ENCODE results near the gene SLC26A9.

SLC26A9 gene

GRCh38 chr1:205935869-205936268 is 7.4 kb downstream of the SLC26A9 start:
- Histone ChIP-seq H3K4me1 (ENCODE audit: control insufficient read depth, insufficient read depth, low read length, poor library complexity, severe bottlenecking) (peaks cover 42% of the 10 kb centered on the region), H3K27ac (ENCODE audit: low read depth, low read length, severe bottlenecking) (no peak overlapping the region), H3K36me3 (ENCODE audit: control insufficient read depth, insufficient read depth, low read length) (no peaks in the 10 kb centered on the region), H3K9me3 (ENCODE audit: control insufficient read depth, low read length) (no peaks in the 10 kb centered on the region), H3K4me3 (ENCODE audit: extremely low read depth, insufficient read depth, low read length, poor library complexity, severe bottlenecking) (no peak overlapping the region)
- 83 to 96% methylated on average over 1 to 8 of the region's 8 CpGs for WGBS, 2 experiments (ENCODE audit: insufficient coverage in 2 of 2)

DNA sequence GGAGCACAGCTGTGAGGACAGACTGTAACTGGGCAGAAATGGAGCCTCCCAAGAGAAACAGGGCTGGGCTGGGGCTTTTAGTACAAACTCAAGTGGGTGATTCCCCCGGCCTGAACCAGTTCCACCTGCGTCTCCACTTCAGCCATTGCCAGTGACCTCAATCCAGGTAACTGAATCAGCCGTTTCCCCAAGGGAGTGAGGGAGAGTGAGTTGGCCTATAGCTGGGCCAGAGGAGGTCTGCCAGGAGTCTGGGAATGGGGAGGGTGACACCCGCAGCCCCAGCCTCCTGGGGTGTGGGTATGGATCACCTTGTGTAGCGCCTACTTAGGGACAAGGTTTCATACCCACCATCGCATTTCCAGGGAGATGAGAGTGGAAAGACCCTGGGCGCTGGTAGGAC is 8.5 kb downstream of the SLC26A9 start:
- H3K9me3 ChIP-seq (ENCODE audit: control insufficient read depth, low read length) = no peaks in the 10 kb centered on the region
- no peaks in the 10 kb centered on the region for H3K36me3 ChIP-seq (ENCODE audit: control insufficient read depth, insufficient read depth, low read length)
- H3K27ac ChIP-seq (ENCODE audit: low read depth, low read length, severe bottlenecking) = no peak overlapping the region
- H3K4me1 ChIP-seq (ENCODE audit: control insufficient read depth, insufficient read depth, low read length, poor library complexity, severe bottlenecking) = peaks cover 43% of the 10 kb centered on the region
- 92 to 95% methylated on average over 2 of the region's 7 CpGs for WGBS, 2 experiments (ENCODE audit: insufficient coverage in 2 of 2)
- no peak overlapping the region for H3K4me3 ChIP-seq (ENCODE audit: extremely low read depth, insufficient read depth, low read length, poor library complexity, severe bottlenecking)

DNA sequence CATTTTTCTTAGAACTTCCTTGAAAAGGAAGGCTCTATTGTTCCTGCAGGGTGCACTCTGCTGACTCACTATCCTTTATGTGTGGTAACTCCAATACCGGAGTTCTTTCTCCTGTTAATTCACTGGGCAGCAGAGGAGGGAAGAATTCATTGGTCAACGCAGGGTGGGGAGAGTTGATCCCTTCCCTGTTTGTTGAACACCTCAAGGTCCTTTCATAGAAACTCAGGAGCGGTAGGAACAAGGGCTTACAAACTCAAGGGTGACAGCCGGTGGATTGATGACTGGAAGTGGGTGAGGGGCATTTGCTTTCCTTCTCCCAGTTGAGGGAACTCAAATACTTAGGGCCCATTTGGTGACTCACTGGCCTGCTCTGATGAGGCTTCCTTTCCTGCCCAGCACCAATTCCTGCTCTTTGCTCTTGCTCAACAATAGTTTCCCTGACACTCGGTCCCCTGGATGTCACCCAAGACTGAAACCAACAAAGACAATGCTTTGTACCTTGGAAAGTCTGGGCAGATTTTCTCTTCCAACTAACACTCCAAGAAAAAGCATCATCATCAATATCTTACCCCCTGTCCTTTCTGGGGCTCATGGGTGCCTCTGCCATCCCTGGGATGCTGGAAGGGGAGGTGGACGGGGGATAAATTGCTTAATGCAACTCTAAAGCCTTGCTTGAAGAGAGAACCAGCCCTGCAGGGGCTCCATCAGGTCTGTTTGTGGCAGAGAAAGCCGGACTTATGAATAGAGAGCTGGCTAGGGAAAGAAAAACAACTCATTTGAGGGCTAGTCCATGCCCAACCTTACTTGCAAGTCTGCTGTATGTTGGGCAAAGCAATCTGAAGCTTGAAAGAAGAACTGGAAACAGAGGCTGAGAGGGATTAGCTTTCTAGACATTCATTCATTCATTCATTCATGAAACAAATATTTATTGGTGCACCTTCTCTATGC is 9.3 kb downstream of the SLC26A9 start:
- peaks cover 45% of the 10 kb centered on the region for H3K4me1 ChIP-seq (ENCODE audit: control insufficient read depth, insufficient read depth, low read length, poor library complexity, severe bottlenecking)
- 58 to 67% methylated on average over 5 of the region's 7 CpGs for WGBS, 2 experiments (ENCODE audit: insufficient coverage in 2 of 2)
- peak overlapping the region; percentile 92 for H3K27ac ChIP-seq (ENCODE audit: low read depth, low read length, severe bottlenecking)
- H3K9me3 ChIP-seq (ENCODE audit: control insufficient read depth, low read length) = no peaks in the 10 kb centered on the region
- no peaks in the 10 kb centered on the region for H3K36me3 ChIP-seq (ENCODE audit: control insufficient read depth, insufficient read depth, low read length)
- H3K4me3 ChIP-seq (ENCODE audit: extremely low read depth, insufficient read depth, low read length, poor library complexity, severe bottlenecking) = no peak overlapping the region

DNA sequence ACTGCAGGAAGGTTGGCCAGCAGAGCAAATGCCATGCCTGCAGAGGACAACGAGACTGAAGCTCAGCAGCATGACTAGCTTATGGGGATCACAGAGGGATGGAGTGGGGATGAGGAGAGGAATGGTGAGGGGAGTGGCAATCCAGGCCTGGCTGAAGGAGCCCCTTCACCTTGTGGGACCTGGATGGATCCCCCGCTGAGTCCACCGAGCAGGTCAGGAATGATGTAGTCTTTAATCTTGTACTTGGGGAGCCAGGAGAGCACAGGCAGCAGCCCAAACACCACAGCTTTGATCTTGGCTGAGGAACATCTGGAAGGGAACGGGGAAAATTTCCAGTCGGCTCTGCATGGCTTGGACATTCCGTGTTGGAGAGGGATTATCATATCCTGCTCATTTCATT is 10.5 kb downstream of the SLC26A9 start:
- Histone ChIP-seq H3K9me3 (ENCODE audit: control insufficient read depth, low read length) (no peaks in the 10 kb centered on the region), H3K27ac (ENCODE audit: low read depth, low read length, severe bottlenecking) (no peak overlapping the region)
- 88 to 97% methylated on average over 3 of the region's 6 CpGs for WGBS, 2 experiments (ENCODE audit: insufficient coverage in 2 of 2)

GRCh38 chr1:205930799-205931281 is 12.4 kb downstream of the SLC26A9 start:
- Histone ChIP-seq H3K27ac (ENCODE audit: low read depth, low read length, severe bottlenecking) (no peak overlapping the region), H3K36me3 (ENCODE audit: control insufficient read depth, insufficient read depth, low read length) (no peaks in the 10 kb centered on the region), H3K4me3 (ENCODE audit: extremely low read depth, insufficient read depth, low read length, poor library complexity, severe bottlenecking) (no peak overlapping the region), H3K4me1 (ENCODE audit: control insufficient read depth, insufficient read depth, low read length, poor library complexity, severe bottlenecking) (peaks cover 36% of the 10 kb centered on the region), H3K9me3 (ENCODE audit: control insufficient read depth, low read length) (no peaks in the 10 kb centered on the region)
- WGBS, 2 experiments (ENCODE audit: insufficient coverage in 2 of 2) = 77 to 100% methylated on average over 4 of the region's 4 CpGs

More for the DNA sequence above, 10.5 kb downstream of the SLC26A9 start:
- peaks cover 48% of the 10 kb centered on the region for H3K4me1 ChIP-seq (ENCODE audit: control insufficient read depth, insufficient read depth, low read length, poor library complexity, severe bottlenecking)
- no peak overlapping the region for H3K4me3 ChIP-seq (ENCODE audit: extremely low read depth, insufficient read depth, low read length, poor library complexity, severe bottlenecking)
- no peaks in the 10 kb centered on the region for H3K36me3 ChIP-seq (ENCODE audit: control insufficient read depth, insufficient read depth, low read length)

GRCh38 chr1:205930195-205930577 is 13.1 kb downstream of the SLC26A9 start:
- Histone ChIP-seq H3K9me3 (ENCODE audit: control insufficient read depth, low read length) (no peaks in the 10 kb centered on the region), H3K4me1 (ENCODE audit: control insufficient read depth, insufficient read depth, low read length, poor library complexity, severe bottlenecking) (peaks cover 36% of the 10 kb centered on the region), H3K4me3 (ENCODE audit: extremely low read depth, insufficient read depth, low read length, poor library complexity, severe bottlenecking) (no peak overlapping the region), H3K36me3 (ENCODE audit: control insufficient read depth, insufficient read depth, low read length) (no peaks in the 10 kb centered on the region), H3K27ac (ENCODE audit: low read depth, low read length, severe bottlenecking) (no peak overlapping the region)
- WGBS, 2 experiments (ENCODE audit: insufficient coverage in 2 of 2) = 90 to 100% methylated on average over 1 of the region's 1 CpG

DNA sequence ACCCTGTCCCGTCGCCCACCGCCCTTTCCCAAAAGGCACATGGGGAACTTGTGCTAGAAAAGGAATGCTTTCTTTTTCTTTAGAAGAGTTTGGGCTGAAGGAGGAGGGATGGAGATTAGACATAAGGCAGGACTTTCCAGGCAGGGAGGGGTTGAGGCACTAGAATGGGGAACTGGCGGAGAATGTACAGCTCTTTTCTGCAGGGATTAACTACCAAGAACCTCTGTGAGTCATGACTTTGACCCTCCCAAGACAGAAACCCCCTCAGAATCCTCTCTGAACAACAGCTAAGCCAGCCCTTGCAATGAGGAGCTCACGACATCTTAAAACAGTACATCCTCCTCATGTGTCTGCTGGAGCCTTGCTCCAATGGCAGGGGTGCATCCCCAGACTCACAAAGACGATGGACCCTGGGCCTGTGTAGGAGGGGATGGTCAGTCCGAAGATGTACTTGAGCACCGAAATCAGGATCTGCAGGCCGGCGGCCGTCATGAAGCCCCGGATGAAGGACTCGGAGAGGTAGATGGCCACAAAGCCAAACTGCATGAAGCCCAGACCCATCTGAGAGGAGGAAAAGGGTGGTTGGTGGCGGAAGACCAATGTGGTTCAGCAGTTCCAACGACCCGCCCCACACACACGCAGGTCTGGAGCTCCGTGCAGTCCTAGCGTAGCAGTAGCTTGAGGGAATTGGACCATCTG is 13.6 kb downstream of the SLC26A9 start:
- Histone ChIP-seq H3K4me1 (ENCODE audit: control insufficient read depth, insufficient read depth, low read length, poor library complexity, severe bottlenecking) (peaks cover 37% of the 10 kb centered on the region), H3K9me3 (ENCODE audit: control insufficient read depth, low read length) (no peaks in the 10 kb centered on the region), H3K36me3 (ENCODE audit: control insufficient read depth, insufficient read depth, low read length) (no peaks in the 10 kb centered on the region), H3K4me3 (ENCODE audit: extremely low read depth, insufficient read depth, low read length, poor library complexity, severe bottlenecking) (no peak overlapping the region), H3K27ac (ENCODE audit: low read depth, low read length, severe bottlenecking) (no peak overlapping the region)
- WGBS, 2 experiments (ENCODE audit: insufficient coverage in 2 of 2) = 96% methylated on average over 17 to 19 of the region's 19 CpGs

DNA sequence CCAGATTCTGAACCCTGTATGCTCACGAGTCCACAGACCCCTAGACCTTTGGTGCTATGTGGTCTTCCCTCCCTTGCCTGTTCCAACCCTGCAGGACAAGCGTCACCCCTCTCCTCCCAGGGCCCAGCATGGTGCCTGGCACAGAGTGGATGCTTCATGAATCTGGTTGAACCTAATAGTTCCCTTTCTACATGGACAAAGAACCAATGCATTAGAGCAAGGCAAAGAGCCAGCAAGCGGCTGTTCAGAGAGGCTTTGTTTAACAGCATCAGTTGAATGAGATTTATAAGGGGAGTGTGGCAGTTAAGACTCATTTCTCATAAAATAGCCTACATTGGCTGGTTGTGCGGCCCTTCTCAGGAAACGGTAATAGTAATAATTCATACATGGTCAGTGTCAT is 14.9 kb downstream of the SLC26A9 start:
- Histone ChIP-seq H3K36me3 (ENCODE audit: control insufficient read depth, insufficient read depth, low read length) (no peaks in the 10 kb centered on the region), H3K27ac (ENCODE audit: low read depth, low read length, severe bottlenecking) (no peak overlapping the region), H3K9me3 (ENCODE audit: control insufficient read depth, low read length) (no peaks in the 10 kb centered on the region), H3K4me3 (ENCODE audit: extremely low read depth, insufficient read depth, low read length, poor library complexity, severe bottlenecking) (no peak overlapping the region), H3K4me1 (ENCODE audit: control insufficient read depth, insufficient read depth, low read length, poor library complexity, severe bottlenecking) (peaks cover 27% of the 10 kb centered on the region)
- 75 to 96% methylated on average over 2 to 5 of the region's 5 CpGs for WGBS, 2 experiments (ENCODE audit: insufficient coverage in 2 of 2)

DNA sequence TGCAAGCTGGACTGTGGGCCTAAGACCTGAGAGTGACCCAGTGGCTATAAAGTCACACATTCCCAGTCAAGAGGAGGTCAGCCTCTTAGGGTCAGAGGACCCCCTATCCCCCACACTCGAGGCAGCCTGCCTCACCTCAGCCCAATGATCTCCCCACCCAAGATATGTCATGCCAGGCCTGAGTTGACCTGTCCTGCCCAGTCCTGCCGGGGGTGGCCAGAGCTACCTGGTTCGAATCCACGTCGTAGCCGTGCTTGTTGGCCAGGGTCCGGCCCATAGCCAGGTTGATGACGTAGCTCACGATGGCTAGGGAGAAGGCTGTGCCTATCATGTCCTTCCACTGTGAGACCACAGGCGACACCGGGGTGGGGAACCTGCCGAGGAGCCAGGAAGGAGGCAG is 15.6 kb downstream of the SLC26A9 start:
- Histone ChIP-seq H3K27ac (ENCODE audit: low read depth, low read length, severe bottlenecking) (no peak overlapping the region), H3K9me3 (ENCODE audit: control insufficient read depth, low read length) (no peaks in the 10 kb centered on the region), H3K36me3 (ENCODE audit: control insufficient read depth, insufficient read depth, low read length) (no peaks in the 10 kb centered on the region), H3K4me3 (ENCODE audit: extremely low read depth, insufficient read depth, low read length, poor library complexity, severe bottlenecking) (no peak overlapping the region), H3K4me1 (ENCODE audit: control insufficient read depth, insufficient read depth, low read length, poor library complexity, severe bottlenecking) (peaks cover 24% of the 10 kb centered on the region)
- WGBS, 2 experiments (ENCODE audit: insufficient coverage in 2 of 2) = 95 to 96% methylated on average over 11 to 12 of the region's 12 CpGs

GRCh38 chr1:205927247-205927646 is 16.0 kb downstream of the SLC26A9 start:
- Histone ChIP-seq H3K4me1 (ENCODE audit: control insufficient read depth, insufficient read depth, low read length, poor library complexity, severe bottlenecking) (peaks cover 24% of the 10 kb centered on the region), H3K9me3 (ENCODE audit: control insufficient read depth, low read length) (no peaks in the 10 kb centered on the region), H3K27ac (ENCODE audit: low read depth, low read length, severe bottlenecking) (no peak overlapping the region), H3K4me3 (ENCODE audit: extremely low read depth, insufficient read depth, low read length, poor library complexity, severe bottlenecking) (no peak overlapping the region), H3K36me3 (ENCODE audit: control insufficient read depth, insufficient read depth, low read length) (no peaks in the 10 kb centered on the region)
- WGBS, 2 experiments (ENCODE audit: insufficient coverage in 2 of 2) = 93 to 97% methylated on average over 3 of the region's 6 CpGs

All from mesodermal cell (in vitro differentiated cells).